Activated CD4-positive, alpha-beta T cell treated with anti-CD3 and anti-CD28 coated beads, Interleukin-2, amount 10 ng/mL, durations not matched to agents 7 days and 5 days (primary cell): Measurements from ENCODE around the gene VDAC1. TPM values are rescaled to one million over a fixed set of nuclear protein-coding genes. Genes with fewer than 3 reads are reported as not detected.

ENCODE experiments used
- CTCF ChIA-PET: fragments of 350-600 bp; sonication (Branson Sonifier 250); formaldehyde crosslinking; loops from one replicate; lab custom pipeline; 2021; ENCODE audit warnings: antibody characterized with exemption; lab: Charles Lee
- POLR2A ChIA-PET: fragments of 350-600 bp; sonication (Branson Sonifier 250); formaldehyde crosslinking; loops from one replicate; lab custom pipeline; 2021; ENCODE audit warnings: antibody characterized with exemption; lab: Charles Lee
- DNase-seq: peaks from one replicate; pipeline ENCODE4 v3.0.0-alpha.2; 2020
- H3K27ac Mint-ChIP-seq: one replicate; pipeline ENCODE4 v1.8.0; 2021; ENCODE audit warnings: mild to moderate bottlenecking, moderate library complexity, mixed read lengths
- H3K27me3 Mint-ChIP-seq: one replicate; pipeline ENCODE4 v1.8.0; 2021; ENCODE audit warnings: mixed read lengths
- H3K36me3 Mint-ChIP-seq: one replicate; pipeline ENCODE4 v1.8.0; 2021; ENCODE audit warnings: low read depth, mixed read lengths
- H3K4me1 Mint-ChIP-seq: one replicate; pipeline ENCODE4 v1.8.0; 2021; ENCODE audit warnings: mixed read lengths
- H3K4me3 Mint-ChIP-seq: one replicate; pipeline ENCODE4 v1.8.0; 2021; ENCODE audit warnings: mild to moderate bottlenecking, moderate library complexity, mixed read lengths
- H3K9me3 Mint-ChIP-seq: one replicate; pipeline ENCODE4 v1.8.0; 2021; ENCODE audit warnings: mixed read lengths
- total RNA-seq, 2 experiments: library from RNA; stranded (reverse); gene quantifications; one replicate each; pipeline ENCODE4 v1.2.3, GENCODE V29; 2021

The VDAC1 gene
- total RNA-seq, 2 experiments from 2014 or later: 184 to 208 TPM

- Mint-ChIP-seq H3K4me1 (peaks cover 61% of the 10 kb centered on the region), H3K4me3 (no peak overlapping the region), H3K27me3 (no peaks in the 10 kb centered on the region), H3K27ac (peak overlapping the region; percentile 46), H3K9me3 (no peaks in the 10 kb centered on the region), H3K36me3 (peaks cover 27% of the 10 kb centered on the region)
- DNase-seq: no peak
- ChIA-PET POLR2A (no interaction called here), CTCF (interaction anchor here (1.5 to 9.1 kb wide), 2 partner anchors 20 to 39 kb away, joined by 4 to 87 read pairs; no protein-coding TSS in a partner anchor)
Measured at GRCh38 chr5:134000696-134001453, 3.9 kb downstream of the VDAC1 start.

DNA sequence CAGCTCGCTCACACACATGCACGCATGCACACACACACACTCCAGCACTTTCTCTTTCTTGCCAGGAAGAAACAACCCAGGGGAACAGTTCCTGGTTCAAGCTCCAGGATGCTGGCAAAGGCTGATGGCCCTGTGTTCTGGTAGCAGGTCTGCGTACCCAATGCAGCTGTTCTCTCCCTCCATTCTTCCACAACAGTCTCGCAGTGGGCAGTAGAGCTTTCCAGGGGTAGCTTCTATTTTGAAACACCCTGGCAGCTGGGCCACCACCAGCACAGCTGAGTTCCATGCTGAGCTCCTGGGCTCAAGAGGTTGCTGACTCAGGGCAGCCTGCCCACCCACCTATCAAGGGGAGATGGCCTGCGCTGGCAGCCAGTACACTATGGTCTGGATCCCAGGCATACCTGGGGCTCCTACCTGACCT is 4.7 kb downstream of the VDAC1 start:
- no peaks in the 10 kb centered on the region for H3K27me3 Mint-ChIP-seq
- peaks cover 61% of the 10 kb centered on the region for H3K4me1 Mint-ChIP-seq
- H3K36me3 Mint-ChIP-seq: peaks cover 23% of the 10 kb centered on the region
- ChIA-PET POLR2A (no interaction called here), CTCF (interaction anchor here (0.5 to 9.1 kb wide), 4 partner anchors 19 to 268 kb away, joined by 3 to 87 read pairs (median 4); no protein-coding TSS in a partner anchor)
- no peak overlapping the region for H3K4me3 Mint-ChIP-seq
- H3K9me3 Mint-ChIP-seq: no peaks in the 10 kb centered on the region
- H3K27ac Mint-ChIP-seq: no peak overlapping the region
- no peak for DNase-seq

GRCh38 chr5:133998807-133999206 is 6.0 kb downstream of the VDAC1 start:
- ChIA-PET CTCF (interaction anchor here (0.6 to 9.1 kb wide), 3 partner anchors 10 to 41 kb away, joined by 3 to 87 read pairs (median 4); no protein-coding TSS in a partner anchor), POLR2A (no interaction called here)
- Mint-ChIP-seq H3K4me1 (peaks cover 70% of the 10 kb centered on the region), H3K27me3 (no peaks in the 10 kb centered on the region), H3K36me3 (peaks cover 23% of the 10 kb centered on the region), H3K4me3 (no peak overlapping the region), H3K27ac (no peak overlapping the region), H3K9me3 (no peaks in the 10 kb centered on the region)
- no peak for DNase-seq

DNA sequence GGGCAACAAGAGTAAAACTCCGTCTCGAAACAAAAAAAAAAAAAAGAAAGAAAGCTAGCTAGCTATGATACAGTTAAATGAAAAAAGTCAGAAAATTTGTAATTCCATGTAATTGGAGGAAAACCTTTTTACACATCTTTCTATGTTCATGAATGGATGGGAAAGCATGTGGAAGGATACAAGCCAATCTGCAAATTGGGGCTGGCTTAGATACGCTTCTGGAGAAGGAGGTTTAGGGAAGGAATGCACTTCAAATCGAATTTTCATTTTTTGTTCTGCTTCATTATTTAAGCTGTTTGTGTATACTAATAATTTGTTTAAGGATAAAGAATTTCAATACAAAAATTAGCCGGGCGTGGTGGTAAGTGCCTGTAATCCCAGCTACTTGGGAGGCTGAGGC is 6.7 kb downstream of the VDAC1 start:
- ChIA-PET POLR2A (no interaction called here), CTCF (interaction anchor here (0.6 to 9.1 kb wide), 4 partner anchors 17 to 800 kb away, joined by 4 to 87 read pairs (median 5); no protein-coding TSS in a partner anchor)
- H3K4me3 Mint-ChIP-seq: no peak overlapping the region
- peaks cover 17% of the 10 kb centered on the region for H3K36me3 Mint-ChIP-seq
- no peak for DNase-seq
- H3K4me1 Mint-ChIP-seq: peaks cover 69% of the 10 kb centered on the region
- H3K27me3 Mint-ChIP-seq: no peaks in the 10 kb centered on the region
- no peaks in the 10 kb centered on the region for H3K9me3 Mint-ChIP-seq
- H3K27ac Mint-ChIP-seq: no peak overlapping the region

- H3K36me3 Mint-ChIP-seq: peaks cover 11% of the 10 kb centered on the region
Measured at GRCh38 chr5:133996683-133997252, 8.0 kb downstream of the VDAC1 start.

GRCh38 chr5:133995883-133996563 is 8.8 kb downstream of the VDAC1 start:
- peaks cover 56% of the 10 kb centered on the region for H3K4me1 Mint-ChIP-seq
- DNase-seq: no peak
- POLR2A ChIA-PET: no interaction called here
- no peak overlapping the region for H3K27ac Mint-ChIP-seq
- no peak overlapping the region for H3K4me3 Mint-ChIP-seq
- H3K27me3 Mint-ChIP-seq: no peaks in the 10 kb centered on the region
- CTCF ChIA-PET: interaction anchor here (0.6 to 9.1 kb wide), 5 partner anchors 9 to 1154 kb away, joined by 3 to 87 read pairs (median 7); partner anchors contain the start of genes C5orf15 and VDAC1
- H3K36me3 Mint-ChIP-seq: peaks cover 11% of the 10 kb centered on the region
- no peaks in the 10 kb centered on the region for H3K9me3 Mint-ChIP-seq

More at GRCh38 chr5:133996683-133997252, 8.0 kb downstream of the VDAC1 start:
- no peaks in the 10 kb centered on the region for H3K9me3 Mint-ChIP-seq
- H3K4me1 Mint-ChIP-seq: peaks cover 63% of the 10 kb centered on the region
- no peak for DNase-seq
- H3K4me3 Mint-ChIP-seq: no peak overlapping the region
- H3K27me3 Mint-ChIP-seq: no peaks in the 10 kb centered on the region
- no peak overlapping the region for H3K27ac Mint-ChIP-seq
- ChIA-PET POLR2A (no interaction called here), CTCF (interaction anchor here (0.5 to 9.1 kb wide), 7 partner anchors 8 to 1155 kb away, joined by 3 to 87 read pairs (median 6); partner anchors contain the start of genes C5orf15 and VDAC1)

GRCh38 chr5:133995341-133995740 is 9.4 kb downstream of the VDAC1 start:
- POLR2A ChIA-PET: no interaction called here
- Mint-ChIP-seq H3K4me1 (peaks cover 51% of the 10 kb centered on the region), H3K9me3 (no peaks in the 10 kb centered on the region), H3K27me3 (no peaks in the 10 kb centered on the region), H3K36me3 (peaks cover 11% of the 10 kb centered on the region), H3K27ac (no peak overlapping the region), H3K4me3 (no peak overlapping the region)
- DNase-seq: no peak
- CTCF ChIA-PET: interaction anchor here (2.1 to 9.1 kb wide), 3 partner anchors 9 to 26 kb away, joined by 7 to 87 read pairs (median 8); partner anchors contain the start of genes C5orf15 and VDAC1

GRCh38 chr5:133994990-133995333 is 9.8 kb downstream of the VDAC1 start:
- H3K36me3 Mint-ChIP-seq: peaks cover 12% of the 10 kb centered on the region
- ChIA-PET POLR2A (no interaction called here), CTCF (interaction anchor here (2.1 to 9.1 kb wide), 2 partner anchors 10 to 14 kb away, joined by 7 to 87 read pairs; partner anchors contain the start of gene VDAC1)
- H3K27me3 Mint-ChIP-seq: no peaks in the 10 kb centered on the region
- H3K27ac Mint-ChIP-seq: no peak overlapping the region
- H3K9me3 Mint-ChIP-seq: no peaks in the 10 kb centered on the region
- no peak for DNase-seq
- peaks cover 47% of the 10 kb centered on the region for H3K4me1 Mint-ChIP-seq
- no peak overlapping the region for H3K4me3 Mint-ChIP-seq

- Mint-ChIP-seq H3K27me3 (no peaks in the 10 kb centered on the region), H3K27ac (no peak overlapping the region), H3K9me3 (no peaks in the 10 kb centered on the region), H3K36me3 (peaks cover 12% of the 10 kb centered on the region), H3K4me1 (peaks cover 42% of the 10 kb centered on the region), H3K4me3 (no peak overlapping the region)
- ChIA-PET CTCF (interaction anchor here (2.2 to 9.1 kb wide), 2 partner anchors 13 to 45 kb away, joined by 10 to 87 read pairs; no protein-coding TSS in a partner anchor), POLR2A (no interaction called here)
- no peak for DNase-seq
Measured at GRCh38 chr5:133994297-133994989, 10.3 kb downstream of the VDAC1 start.

GRCh38 chr5:133993185-133993936 is 11.4 kb downstream of the VDAC1 start:
- ChIA-PET CTCF (interaction anchor here (0.8 to 9.1 kb wide), 6 partner anchors 9 to 46 kb away, joined by 3 to 87 read pairs (median 4); no protein-coding TSS in a partner anchor), POLR2A (no interaction called here)
- no peaks in the 10 kb centered on the region for H3K9me3 Mint-ChIP-seq
- no peaks in the 10 kb centered on the region for H3K27me3 Mint-ChIP-seq
- H3K4me1 Mint-ChIP-seq: peaks cover 39% of the 10 kb centered on the region
- H3K36me3 Mint-ChIP-seq: peaks cover 17% of the 10 kb centered on the region
- no peak for DNase-seq
- no peak overlapping the region for H3K4me3 Mint-ChIP-seq
- peak overlapping the region; percentile 47 for H3K27ac Mint-ChIP-seq

GRCh38 chr5:133992429-133993155 is 12.2 kb downstream of the VDAC1 start:
- Mint-ChIP-seq H3K27me3 (no peaks in the 10 kb centered on the region), H3K9me3 (no peaks in the 10 kb centered on the region), H3K27ac (no peak overlapping the region), H3K36me3 (peaks cover 21% of the 10 kb centered on the region), H3K4me1 (peaks cover 34% of the 10 kb centered on the region), H3K4me3 (no peak overlapping the region)
- POLR2A ChIA-PET: no interaction called here
- no peak for DNase-seq
- CTCF ChIA-PET: interaction anchor here (0.8 to 9.1 kb wide), 6 partner anchors 9 to 47 kb away, joined by 3 to 87 read pairs (median 4); no protein-coding TSS in a partner anchor
